Measurements from ENCODE around the gene NME8.

NME8 gene

GRCh38 chr7:37816922-37817590 is 31.3 kb upstream of the NME8 start:
- Histone ChIP-seq H4K8ac (ENCODE audit: low read depth, low read length) (no peak overlapping the region), H3K23ac (ENCODE audit: low read length) (no peak overlapping the region), H4K12ac (ENCODE audit: low read depth, low read length) (no peak overlapping the region), H2BK5ac (ENCODE audit: low read depth, low read length, poor library complexity) (no peak overlapping the region), H3K4me1 (ENCODE audit: control insufficient read depth in 1 of 2, insufficient read depth in 2 of 2, low read length in 2 of 2) (no peaks in the 10 kb centered on the region), H3K9ac (ENCODE audit: low read length) (no peak overlapping the region), H3K79me1 (ENCODE audit: low read length) (no peaks in the 10 kb centered on the region), H4K91ac (ENCODE audit: low read depth, low read length) (no peak overlapping the region), H3K27me3 (ENCODE audit: insufficient read depth, low read length) (no peaks in the 10 kb centered on the region), H3K27ac (ENCODE audit: low read depth, low read length) (no peak overlapping the region), H3K36me3 (ENCODE audit: control insufficient read depth in 1 of 2, insufficient read depth in 2 of 2, low read length in 2 of 2) (no peaks in the 10 kb centered on the region), H3K14ac (ENCODE audit: low read length) (no peak overlapping the region), H3K4ac (ENCODE audit: low read depth, low read length) (no peak overlapping the region), H2AFZ (ENCODE audit: insufficient read depth, low read length, poor library complexity) (no peak overlapping the region), H3K18ac (ENCODE audit: low read length) (no peak overlapping the region), H2BK12ac (ENCODE audit: low read length) (no peak overlapping the region), H3K4me3 (ENCODE audit: low read depth, low read length) (no peak overlapping the region), H3K79me2 (ENCODE audit: control insufficient read depth, insufficient read depth, low read length, poor library complexity) (no peaks in the 10 kb centered on the region), H3K9me3 (ENCODE audit: insufficient read depth, low read depth, low read length) (peaks cover 2% of the 10 kb centered on the region), H2BK120ac (ENCODE audit: insufficient read depth, low read length, poor library complexity) (no peak overlapping the region), H3K4me2 (ENCODE audit: low read length) (no peak overlapping the region), H2AK5ac (ENCODE audit: low read length) (no peak overlapping the region)
- no CpG with 5 or more reads among the region's 3 CpGs for WGBS (ENCODE audit: extremely low coverage, insufficient coverage, insufficient read length)
- no peak for DNase-seq

GRCh38 chr7:37817591-37817960 is 30.8 kb upstream of the NME8 start:
- H3K27me3 ChIP-seq (ENCODE audit: insufficient read depth, low read length), result no peaks in the 10 kb centered on the region
- no peak overlapping the region for H3K14ac ChIP-seq (ENCODE audit: low read length)
- no peak overlapping the region for H2BK5ac ChIP-seq (ENCODE audit: low read depth, low read length, poor library complexity)
- H4K91ac ChIP-seq (ENCODE audit: low read depth, low read length), result no peak overlapping the region
- no peak for DNase-seq
- H3K4me1 ChIP-seq (ENCODE audit: control insufficient read depth in 1 of 2, insufficient read depth in 2 of 2, low read length in 2 of 2), result no peaks in the 10 kb centered on the region
- H3K4ac ChIP-seq (ENCODE audit: low read depth, low read length), result no peak overlapping the region
- H3K18ac ChIP-seq (ENCODE audit: low read length), result no peak overlapping the region
- no peak overlapping the region for H3K4me2 ChIP-seq (ENCODE audit: low read length)
- no peak overlapping the region for H2AFZ ChIP-seq (ENCODE audit: insufficient read depth, low read length, poor library complexity)
- WGBS (ENCODE audit: extremely low coverage, insufficient coverage, insufficient read length), result no CpG with 5 or more reads among the region's 2 CpGs
- no peak overlapping the region for H2BK12ac ChIP-seq (ENCODE audit: low read length)
- no peak overlapping the region for H3K27ac ChIP-seq (ENCODE audit: low read depth, low read length)
- H3K4me3 ChIP-seq (ENCODE audit: low read depth, low read length), result no peak overlapping the region
- no peaks in the 10 kb centered on the region for H3K79me1 ChIP-seq (ENCODE audit: low read length)
- peaks cover 2% of the 10 kb centered on the region for H3K9me3 ChIP-seq (ENCODE audit: insufficient read depth, low read depth, low read length)
- H2BK120ac ChIP-seq (ENCODE audit: insufficient read depth, low read length, poor library complexity), result no peak overlapping the region
- H3K23ac ChIP-seq (ENCODE audit: low read length), result no peak overlapping the region
- no peak overlapping the region for H4K8ac ChIP-seq (ENCODE audit: low read depth, low read length)
- H3K79me2 ChIP-seq (ENCODE audit: control insufficient read depth, insufficient read depth, low read length, poor library complexity), result no peaks in the 10 kb centered on the region
- no peaks in the 10 kb centered on the region for H3K36me3 ChIP-seq (ENCODE audit: control insufficient read depth in 1 of 2, insufficient read depth in 2 of 2, low read length in 2 of 2)
- no peak overlapping the region for H2AK5ac ChIP-seq (ENCODE audit: low read length)
- H3K9ac ChIP-seq (ENCODE audit: low read length), result no peak overlapping the region
- H4K12ac ChIP-seq (ENCODE audit: low read depth, low read length), result no peak overlapping the region

- no peaks in the 10 kb centered on the region for H3K27me3 ChIP-seq (ENCODE audit: insufficient read depth, low read length)
- no peaks in the 10 kb centered on the region for H3K79me2 ChIP-seq (ENCODE audit: control insufficient read depth, insufficient read depth, low read length, poor library complexity)
- no peak overlapping the region for H2BK12ac ChIP-seq (ENCODE audit: low read length)
- no CpG with 5 or more reads among the region's 5 CpGs for WGBS (ENCODE audit: extremely low coverage, insufficient coverage, insufficient read length)
- no peak overlapping the region for H3K14ac ChIP-seq (ENCODE audit: low read length)
- no peaks in the 10 kb centered on the region for H3K79me1 ChIP-seq (ENCODE audit: low read length)
- H2AFZ ChIP-seq (ENCODE audit: insufficient read depth, low read length, poor library complexity), result no peak overlapping the region
- peaks cover 2% of the 10 kb centered on the region for H3K9me3 ChIP-seq (ENCODE audit: insufficient read depth, low read depth, low read length)
- no peak overlapping the region for H3K27ac ChIP-seq (ENCODE audit: low read depth, low read length)
- H3K18ac ChIP-seq (ENCODE audit: low read length), result no peak overlapping the region
- H3K4me2 ChIP-seq (ENCODE audit: low read length), result no peak overlapping the region
- no peak overlapping the region for H3K9ac ChIP-seq (ENCODE audit: low read length)
- H3K36me3 ChIP-seq (ENCODE audit: control insufficient read depth in 1 of 2, insufficient read depth in 2 of 2, low read length in 2 of 2), result no peaks in the 10 kb centered on the region
- H3K4ac ChIP-seq (ENCODE audit: low read depth, low read length), result no peak overlapping the region
- H4K91ac ChIP-seq (ENCODE audit: low read depth, low read length), result no peak overlapping the region
- H2BK5ac ChIP-seq (ENCODE audit: low read depth, low read length, poor library complexity), result no peak overlapping the region
- no peak overlapping the region for H4K8ac ChIP-seq (ENCODE audit: low read depth, low read length)
- no peak overlapping the region for H3K23ac ChIP-seq (ENCODE audit: low read length)
- H3K4me3 ChIP-seq (ENCODE audit: low read depth, low read length), result no peak overlapping the region
- H2AK5ac ChIP-seq (ENCODE audit: low read length), result no peak overlapping the region
- H3K4me1 ChIP-seq (ENCODE audit: control insufficient read depth in 1 of 2, insufficient read depth in 2 of 2, low read length in 2 of 2), result no peaks in the 10 kb centered on the region
- H2BK120ac ChIP-seq (ENCODE audit: insufficient read depth, low read length, poor library complexity), result no peak overlapping the region
- DNase-seq, result peak; percentile 46 to 82
- no peak overlapping the region for H4K12ac ChIP-seq (ENCODE audit: low read depth, low read length)
Measured at GRCh38 chr7:37817996-37818720, 30.2 kb upstream of the NME8 start.

- H3K9ac ChIP-seq (ENCODE audit: low read length), result no peak overlapping the region
- H3K36me3 ChIP-seq (ENCODE audit: control insufficient read depth in 1 of 2, insufficient read depth in 2 of 2, low read length in 2 of 2), result no peaks in the 10 kb centered on the region
- H3K14ac ChIP-seq (ENCODE audit: low read length), result no peak overlapping the region
- no peak overlapping the region for H3K4me3 ChIP-seq (ENCODE audit: low read depth, low read length)
- no peaks in the 10 kb centered on the region for H3K79me2 ChIP-seq (ENCODE audit: control insufficient read depth, insufficient read depth, low read length, poor library complexity)
- no peak for DNase-seq
- H4K91ac ChIP-seq (ENCODE audit: low read depth, low read length), result no peak overlapping the region
- no peak overlapping the region for H2AFZ ChIP-seq (ENCODE audit: insufficient read depth, low read length, poor library complexity)
- no peak overlapping the region for H3K4ac ChIP-seq (ENCODE audit: low read depth, low read length)
- no peak overlapping the region for H4K8ac ChIP-seq (ENCODE audit: low read depth, low read length)
- no peaks in the 10 kb centered on the region for H3K4me1 ChIP-seq (ENCODE audit: control insufficient read depth in 1 of 2, insufficient read depth in 2 of 2, low read length in 2 of 2)
- H2AK5ac ChIP-seq (ENCODE audit: low read length), result no peak overlapping the region
- peaks cover 2% of the 10 kb centered on the region for H3K9me3 ChIP-seq (ENCODE audit: insufficient read depth, low read depth, low read length)
- no peak overlapping the region for H2BK12ac ChIP-seq (ENCODE audit: low read length)
- H3K27me3 ChIP-seq (ENCODE audit: insufficient read depth, low read length), result no peaks in the 10 kb centered on the region
- H3K79me1 ChIP-seq (ENCODE audit: low read length), result no peaks in the 10 kb centered on the region
- no peak overlapping the region for H3K23ac ChIP-seq (ENCODE audit: low read length)
- no peak overlapping the region for H3K18ac ChIP-seq (ENCODE audit: low read length)
- no peak overlapping the region for H3K27ac ChIP-seq (ENCODE audit: low read depth, low read length)
- H3K4me2 ChIP-seq (ENCODE audit: low read length), result no peak overlapping the region
- H2BK120ac ChIP-seq (ENCODE audit: insufficient read depth, low read length, poor library complexity), result no peak overlapping the region
- WGBS (ENCODE audit: extremely low coverage, insufficient coverage, insufficient read length), result no CpG with 5 or more reads among the region's 3 CpGs
- H4K12ac ChIP-seq (ENCODE audit: low read depth, low read length), result no peak overlapping the region
- no peak overlapping the region for H2BK5ac ChIP-seq (ENCODE audit: low read depth, low read length, poor library complexity)
Measured at GRCh38 chr7:37820708-37821468, 27.5 kb upstream of the NME8 start.
